IPS-11a (cell line): ENCODE results near the gene CCSAP.
"Not testable (repeated sequence)": the region's sequence is repeated elsewhere in the genome, so short reads cannot be mapped to it uniquely, and the experiment has no call there.

ENCODE experiments used
- H3K4me3 ChIP-seq: one replicate; pipeline ENCODE4 v1.5.1; 2013; ENCODE audit warnings: low read depth, low read length, control low read depth

Gene CCSAP

DNA sequence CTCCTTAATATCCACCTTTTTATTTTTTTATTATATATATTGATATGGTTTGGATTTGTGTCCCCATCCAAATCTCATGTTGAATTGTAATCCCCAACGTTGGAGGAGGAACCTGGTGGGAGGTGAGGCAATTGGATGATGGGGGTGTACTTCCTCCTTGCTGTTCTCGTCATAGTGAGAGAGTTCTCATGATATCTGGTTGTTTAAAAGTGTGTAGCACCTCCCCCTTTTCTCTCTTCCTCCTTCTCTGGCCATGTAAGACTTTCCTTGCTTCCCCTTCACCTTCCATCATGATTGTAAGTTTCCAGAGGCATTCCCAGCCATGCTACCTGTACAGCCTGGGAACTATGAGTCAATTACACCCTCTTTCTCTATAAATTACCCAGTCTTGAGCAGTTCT, 22.7 kb upstream of the CCSAP start:
- no peak overlapping the region for H3K4me3 ChIP-seq

DNA sequence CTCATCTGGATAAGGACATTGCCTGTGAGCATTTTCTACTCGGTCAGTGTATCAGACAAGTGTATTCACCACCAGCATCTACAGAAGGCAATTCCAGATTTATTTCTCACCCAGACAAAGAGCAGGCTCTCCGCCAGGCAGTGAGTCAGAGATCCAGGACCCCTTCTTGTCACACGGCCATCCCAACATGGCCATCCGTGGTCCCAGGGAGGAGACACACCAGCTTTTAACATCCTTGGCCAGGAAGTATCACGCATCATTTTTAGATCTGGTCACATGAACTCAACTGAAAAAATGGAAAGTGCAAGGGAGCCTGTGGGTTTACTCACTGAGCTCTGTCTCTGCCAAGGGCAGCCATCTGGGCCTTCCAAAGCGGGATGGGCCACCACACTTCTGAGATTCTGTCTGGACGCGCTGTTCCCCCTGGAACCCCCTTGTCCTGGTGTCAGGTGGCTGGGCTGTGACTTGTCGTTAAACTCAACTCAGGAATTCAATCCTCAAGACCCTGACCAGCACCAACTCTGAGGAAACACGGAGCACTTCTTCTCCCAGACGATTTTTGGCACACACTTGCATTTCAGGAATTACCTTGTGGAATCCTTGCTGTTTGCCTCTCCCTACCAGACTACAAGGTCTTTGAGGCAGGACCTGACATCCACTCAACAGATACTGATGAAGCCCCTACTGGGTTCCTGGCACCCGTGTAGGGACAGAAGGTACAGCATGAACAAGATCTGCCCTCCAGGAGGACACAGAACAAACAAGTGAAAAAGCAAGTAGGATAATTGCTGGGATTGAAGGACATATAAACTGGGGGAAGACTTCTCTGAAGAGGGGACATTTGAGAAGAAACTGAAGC, 21.6 kb upstream of the CCSAP start:
- H3K4me3 ChIP-seq: no peak overlapping the region

DNA sequence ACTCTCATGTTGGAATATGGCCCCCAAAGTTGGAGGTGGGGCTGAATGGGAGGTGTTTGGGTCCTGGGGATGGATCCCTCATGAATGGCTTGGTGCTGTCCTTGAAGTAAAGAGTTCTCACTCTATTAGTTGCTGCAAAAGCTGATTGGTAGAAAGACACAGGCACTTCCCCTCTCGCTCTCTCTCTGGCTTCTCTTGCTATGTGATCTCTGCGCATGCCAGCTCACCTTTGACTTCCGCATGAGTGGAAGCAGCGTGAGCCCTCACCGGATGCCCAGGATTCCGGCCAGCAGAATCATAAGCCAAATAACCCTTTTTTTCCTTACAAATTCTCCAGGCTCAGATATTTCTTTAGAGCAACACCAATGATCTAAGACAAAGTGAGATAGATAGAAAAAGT, 20.9 kb upstream of the CCSAP start:
- H3K4me3 ChIP-seq: no peak overlapping the region

DNA sequence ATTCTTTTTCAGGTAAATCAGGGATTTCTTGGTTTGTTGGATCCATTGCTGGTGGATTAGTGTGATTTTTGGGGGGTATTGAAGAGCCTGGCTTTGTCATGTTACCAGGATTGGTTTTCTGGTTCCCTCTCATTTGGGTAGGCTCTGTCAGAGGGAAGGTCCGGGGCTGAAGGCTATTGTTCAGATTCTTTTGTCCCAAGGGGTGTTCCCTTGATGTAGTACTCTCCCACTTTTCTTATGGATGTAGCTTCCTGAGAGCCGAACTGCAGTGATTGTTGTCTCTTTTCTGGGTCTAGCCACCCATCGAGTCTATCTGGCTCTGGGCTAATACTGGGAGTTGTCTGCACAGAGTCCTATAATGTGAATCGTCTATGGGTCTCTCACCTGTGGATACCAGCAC, 17.6 kb upstream of the CCSAP start:
- H3K4me3 ChIP-seq: no peak overlapping the region

DNA sequence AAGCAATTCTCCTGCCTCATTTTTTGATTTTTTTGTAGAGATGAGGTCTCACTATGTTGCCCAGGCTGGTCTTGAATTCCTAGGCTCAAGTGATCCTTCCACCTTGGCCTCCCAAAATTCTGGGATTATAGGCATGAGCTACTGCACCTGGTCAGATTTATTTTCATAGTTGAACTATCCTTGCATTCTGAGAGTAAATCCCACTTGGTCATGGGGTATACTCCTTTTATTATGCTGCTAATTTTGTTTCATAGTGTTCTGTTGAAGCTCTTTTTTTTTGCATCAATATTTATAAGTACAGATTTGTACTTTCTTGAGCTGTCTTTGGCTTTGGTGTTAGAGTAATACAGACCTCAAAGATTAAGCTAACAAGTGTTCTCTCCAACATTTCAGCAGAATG, 12.8 kb upstream of the CCSAP start:
- H3K4me3 ChIP-seq: no peak overlapping the region

DNA sequence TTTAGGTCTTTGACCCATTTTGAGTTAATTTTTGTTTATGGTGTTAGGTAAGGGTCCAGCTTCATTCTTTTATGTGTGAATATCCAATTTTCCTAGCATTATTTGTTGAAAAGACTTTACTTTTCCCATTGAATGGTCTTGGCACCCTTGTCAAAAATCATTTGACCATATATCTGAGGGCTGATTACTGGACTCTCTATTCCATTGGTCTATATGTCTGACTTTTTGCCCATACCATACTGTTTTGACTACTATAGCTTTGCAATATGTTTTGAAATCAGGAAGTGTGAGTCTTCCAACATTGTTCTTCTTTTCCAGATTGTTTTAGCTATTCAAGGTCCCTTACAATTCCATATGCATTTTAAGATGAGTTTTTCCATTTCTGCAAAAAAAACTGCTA, 11.4 kb upstream of the CCSAP start:
- no peak overlapping the region for H3K4me3 ChIP-seq

DNA sequence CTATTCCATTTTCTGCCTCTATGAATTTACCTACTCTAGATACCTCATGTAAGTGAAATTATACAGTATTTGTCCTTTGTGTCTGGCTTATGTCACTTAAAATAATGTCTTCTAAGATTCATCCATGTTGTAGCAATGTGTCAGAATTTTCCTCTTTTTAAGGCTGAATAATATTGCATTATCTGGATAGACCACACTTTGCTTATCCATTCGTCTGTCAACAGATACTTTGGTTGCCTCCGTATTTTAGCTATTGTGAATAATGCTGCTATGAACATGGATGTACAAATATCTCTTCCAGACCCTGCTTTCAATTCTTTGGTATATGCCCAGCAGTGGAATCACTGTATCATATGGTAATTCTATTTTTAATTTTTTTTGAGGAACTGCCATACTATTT, 10.1 kb upstream of the CCSAP start:
- no peak overlapping the region for H3K4me3 ChIP-seq

DNA sequence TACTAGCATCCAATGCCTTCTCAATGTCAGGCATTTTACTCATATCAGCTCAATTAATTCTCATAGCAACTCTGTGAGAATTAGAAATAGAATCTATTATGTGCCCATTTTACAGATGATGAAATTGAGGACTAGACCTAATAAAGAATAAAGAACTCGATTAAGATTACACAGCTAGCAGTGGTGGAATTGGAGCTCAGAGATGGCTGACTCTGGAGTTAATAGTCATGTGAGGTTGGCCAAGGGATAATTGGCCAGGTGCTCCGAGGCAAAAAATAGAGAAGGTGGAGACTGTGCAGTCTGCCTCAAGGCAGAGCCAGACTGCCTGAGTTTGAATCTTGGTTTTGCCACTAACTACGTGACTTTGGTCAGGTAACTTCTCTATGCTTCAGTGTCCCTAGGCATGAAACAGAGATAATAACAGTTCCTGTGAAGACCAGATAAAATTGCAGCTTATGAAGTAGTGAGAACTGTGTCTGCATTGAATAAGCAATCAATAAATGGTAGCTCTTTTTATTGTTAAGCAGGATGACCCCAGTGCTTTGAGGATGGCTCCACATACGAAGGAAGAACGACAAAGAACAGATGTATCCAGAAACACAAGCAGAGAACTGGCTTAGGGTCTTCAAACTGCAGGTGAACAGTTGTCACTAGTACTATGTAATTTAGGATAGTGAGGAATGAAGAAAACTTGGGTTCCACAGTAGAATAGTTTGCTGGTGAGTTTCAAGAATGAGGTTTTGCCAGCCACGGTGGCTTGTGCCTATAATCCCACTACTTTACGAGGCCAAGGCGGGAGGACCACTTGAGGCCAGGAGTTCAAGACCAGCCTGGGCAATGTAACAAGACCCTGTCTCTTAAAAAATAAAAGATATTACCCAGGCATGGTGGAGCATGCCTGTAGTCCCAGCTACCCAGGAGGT, 6.9 kb upstream of the CCSAP start:
- H3K4me3 ChIP-seq: no peak overlapping the region

DNA sequence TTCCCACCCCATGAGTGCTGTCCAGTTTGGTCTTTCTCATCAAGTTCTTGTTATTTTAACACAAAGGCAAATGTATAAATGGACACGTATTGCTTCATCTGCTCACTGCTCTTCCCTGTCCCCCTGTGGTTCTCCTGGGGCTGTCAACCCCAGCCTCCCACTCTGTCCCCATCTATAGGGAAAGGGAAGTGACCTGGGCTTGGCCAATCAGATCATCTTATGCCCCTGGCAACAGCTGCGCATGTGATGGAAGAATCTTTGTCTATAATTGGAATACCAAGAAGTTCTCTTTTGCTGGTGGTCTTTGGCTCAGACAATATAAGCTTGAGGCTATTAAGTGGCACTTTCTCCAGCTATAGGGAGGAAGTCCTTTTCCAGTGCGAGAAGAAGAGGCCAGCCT, 4.7 kb upstream of the CCSAP start:
- H3K4me3 ChIP-seq: no peak overlapping the region

DNA sequence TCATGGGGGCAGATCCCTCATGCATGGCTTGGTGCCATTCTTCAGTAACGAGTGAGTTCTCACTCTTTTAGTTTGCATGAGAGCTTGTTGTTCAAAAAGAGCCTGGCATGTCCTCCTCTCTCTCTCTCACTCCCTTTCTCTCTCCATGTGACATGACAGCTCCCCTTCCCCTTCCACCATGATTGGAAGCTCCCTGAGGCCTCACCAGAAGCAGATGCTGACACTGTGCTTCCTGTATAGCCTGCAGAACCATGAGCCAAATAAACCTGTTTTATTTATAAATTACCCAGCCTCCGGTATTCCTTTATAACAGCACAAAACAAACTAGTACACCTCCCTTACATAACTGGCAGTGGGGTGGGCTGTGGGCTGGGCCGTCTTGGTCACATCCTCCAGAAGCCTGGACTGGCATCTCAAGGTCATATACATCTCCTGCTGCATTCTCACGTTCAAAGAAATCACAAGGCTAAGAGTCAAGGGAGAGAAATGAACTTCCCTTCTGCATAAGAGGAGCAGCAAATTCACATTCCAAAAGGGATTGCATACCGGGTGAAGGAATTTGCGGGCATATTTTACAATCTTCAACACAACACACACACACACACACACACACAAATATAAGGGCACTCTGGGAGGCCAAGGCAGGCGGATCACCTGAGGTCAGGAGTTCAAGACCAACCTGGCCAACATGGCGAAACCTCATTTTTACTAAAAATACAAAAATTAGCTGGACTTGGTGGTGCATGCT, 2.3 kb upstream of the CCSAP start:
- no peak overlapping the region for H3K4me3 ChIP-seq

DNA sequence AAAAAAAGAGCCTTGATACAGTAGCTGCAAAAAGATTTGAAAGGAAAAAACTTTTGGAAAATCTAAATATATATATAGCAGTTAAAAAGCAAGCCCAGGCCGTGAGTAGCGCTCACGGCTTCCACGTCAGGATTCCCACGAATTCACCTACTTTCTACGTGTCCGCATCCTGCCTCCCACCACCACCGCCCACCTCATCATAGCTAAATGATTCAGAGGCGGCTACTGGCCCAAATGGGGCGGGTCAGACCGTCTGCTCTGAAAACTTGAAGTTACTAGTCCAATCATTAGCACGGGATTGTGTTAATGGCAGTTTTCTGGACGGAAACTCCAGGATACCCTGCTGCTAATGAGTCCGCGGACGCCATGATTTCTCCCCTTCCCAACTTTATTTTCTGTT, 1.3 kb upstream of the CCSAP start:
- no peak overlapping the region for H3K4me3 ChIP-seq

DNA sequence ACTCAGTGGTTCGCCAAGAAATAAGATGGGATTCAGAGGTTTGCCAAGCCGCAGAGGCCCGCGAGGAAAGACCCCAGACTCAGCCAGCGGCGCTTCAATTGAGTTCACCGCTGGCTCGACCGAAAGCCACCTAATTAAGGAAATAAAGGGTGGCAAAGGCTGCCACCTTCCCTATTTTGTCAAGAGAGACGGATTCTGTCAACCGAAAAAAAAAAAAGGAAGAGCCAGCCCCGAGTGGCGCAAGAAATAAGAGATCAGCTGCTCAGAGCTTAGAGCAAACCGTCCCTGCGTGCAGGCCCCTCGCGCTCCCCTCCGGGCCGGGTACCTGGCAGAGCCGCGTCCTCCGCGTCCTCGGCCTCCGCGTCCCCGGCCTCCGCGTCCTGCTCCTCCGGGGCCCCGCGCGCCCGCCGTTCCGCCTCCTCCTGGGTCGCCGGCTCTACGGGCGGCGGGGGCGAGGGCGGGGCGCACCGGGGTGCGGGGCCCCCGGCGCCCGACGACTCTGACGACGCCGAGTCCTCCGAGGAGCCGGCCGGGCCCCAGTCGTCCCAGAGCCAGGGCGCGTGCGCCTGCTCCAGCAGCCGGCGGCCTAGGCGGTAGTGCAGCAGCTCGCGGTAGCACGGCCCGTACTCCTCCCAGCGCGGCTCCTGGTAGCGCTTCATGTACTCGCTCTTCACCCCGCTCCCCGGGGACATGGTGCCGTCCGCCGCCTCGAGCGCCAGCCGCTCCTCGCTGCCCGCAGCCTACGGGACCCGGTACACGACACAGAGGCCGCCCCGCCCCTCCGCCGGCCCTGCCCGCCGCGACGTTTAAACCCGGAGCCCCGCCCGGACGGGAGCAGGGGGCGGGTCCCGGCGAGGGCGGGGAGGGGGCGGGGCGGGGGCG, 832 bp downstream of the CCSAP start:
- peak overlapping the region; percentile 71 for H3K4me3 ChIP-seq

DNA sequence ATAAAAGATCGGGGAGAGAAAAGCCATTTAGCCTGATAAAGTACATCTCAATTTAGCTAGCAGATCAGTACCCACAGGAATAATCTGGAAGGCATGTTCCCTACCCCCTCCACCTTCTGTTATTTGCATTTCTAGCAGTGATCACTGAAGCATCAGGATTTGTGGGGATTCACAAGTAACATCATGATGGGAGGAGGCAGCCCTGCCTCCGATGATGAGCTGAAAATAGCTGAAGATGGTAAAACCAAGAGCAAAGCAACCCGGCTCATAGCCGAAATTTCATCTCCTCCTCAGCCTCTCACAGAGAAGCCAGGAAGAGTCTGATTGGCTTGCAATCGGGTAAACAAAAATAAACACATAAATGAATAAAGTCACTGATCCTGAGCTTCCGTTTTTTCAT, 2.4 kb downstream of the CCSAP start:
- peak overlapping the region; percentile 18 for H3K4me3 ChIP-seq

DNA sequence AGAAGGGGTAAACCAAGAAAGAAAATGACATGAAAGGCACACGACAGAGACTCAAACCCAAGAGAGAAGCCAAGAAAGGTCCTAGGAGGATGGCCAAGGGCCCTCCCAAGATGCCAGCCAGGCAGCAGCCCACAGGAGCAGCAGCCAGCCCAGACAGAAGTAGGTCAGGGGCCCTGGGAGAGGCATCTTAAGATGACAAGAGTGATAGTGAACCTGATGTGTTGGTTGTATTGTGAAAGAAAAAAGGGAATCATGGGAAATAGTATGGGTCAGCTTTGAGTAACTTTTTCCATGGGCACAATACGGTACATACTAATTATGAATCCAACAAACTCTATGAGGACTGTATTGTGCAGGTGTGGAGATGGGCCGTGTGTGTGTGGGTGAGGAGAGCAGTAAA, 3.3 kb downstream of the CCSAP start:
- H3K4me3 ChIP-seq: no peak overlapping the region

DNA sequence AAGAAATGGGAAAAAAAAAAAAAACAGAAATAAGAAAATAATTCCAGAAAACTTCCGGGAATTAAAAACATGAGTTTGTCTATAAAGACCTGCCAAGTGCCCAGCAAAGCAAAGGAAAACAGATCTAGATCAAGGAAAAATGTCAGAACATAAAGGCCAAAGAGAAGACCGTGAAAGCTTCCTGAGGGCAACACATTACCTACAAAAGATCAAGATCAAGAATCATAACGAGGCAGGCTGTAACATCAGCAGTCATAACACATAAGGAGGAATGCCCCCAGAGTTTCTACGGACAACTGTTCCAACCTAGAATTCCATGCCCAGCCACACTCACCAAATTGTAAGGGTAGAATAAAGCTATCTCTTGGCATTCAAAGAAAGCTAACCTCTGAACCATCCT, 3.8 kb downstream of the CCSAP start:
- no peak overlapping the region for H3K4me3 ChIP-seq

DNA sequence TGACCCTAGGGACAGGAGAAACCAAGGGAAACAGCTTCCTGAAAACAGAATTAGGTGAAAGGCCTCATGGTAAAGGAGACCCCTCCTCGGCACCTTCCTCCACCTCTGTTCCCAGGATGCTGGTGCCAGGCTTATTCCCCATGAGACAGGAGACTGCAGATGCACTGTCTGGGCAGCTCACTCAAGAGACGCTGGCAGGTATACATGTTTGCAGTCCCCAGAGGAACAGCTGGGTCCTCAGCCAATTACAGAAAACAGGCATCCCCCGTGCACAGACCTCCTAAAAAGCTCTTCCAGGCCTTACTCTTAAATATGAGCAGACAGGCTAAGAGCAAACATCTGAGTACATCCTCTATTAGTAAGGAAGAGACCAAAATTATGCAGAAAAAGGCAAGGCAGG, 6.5 kb downstream of the CCSAP start:
- no peak overlapping the region for H3K4me3 ChIP-seq

DNA sequence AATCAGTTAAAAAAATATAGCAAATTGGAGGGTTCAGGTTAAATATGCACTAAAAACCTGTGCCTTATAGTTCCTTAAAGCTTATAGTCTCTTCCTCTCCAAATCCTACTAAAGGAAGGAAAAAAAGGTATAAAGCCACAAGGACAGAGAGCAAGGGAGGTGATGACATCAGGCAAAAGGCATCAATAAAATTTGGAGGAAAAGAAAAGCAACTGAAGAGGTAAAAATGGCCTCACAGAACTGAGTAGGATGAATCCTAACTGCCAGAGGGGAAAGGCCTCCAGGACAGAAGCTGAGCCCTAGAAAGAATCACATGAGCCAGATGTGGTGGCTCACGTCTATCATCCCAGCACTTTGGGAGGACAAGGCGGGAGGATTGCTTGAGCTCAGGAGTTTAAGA, 8.1 kb downstream of the CCSAP start:
- H3K4me3 ChIP-seq: no peak overlapping the region

DNA sequence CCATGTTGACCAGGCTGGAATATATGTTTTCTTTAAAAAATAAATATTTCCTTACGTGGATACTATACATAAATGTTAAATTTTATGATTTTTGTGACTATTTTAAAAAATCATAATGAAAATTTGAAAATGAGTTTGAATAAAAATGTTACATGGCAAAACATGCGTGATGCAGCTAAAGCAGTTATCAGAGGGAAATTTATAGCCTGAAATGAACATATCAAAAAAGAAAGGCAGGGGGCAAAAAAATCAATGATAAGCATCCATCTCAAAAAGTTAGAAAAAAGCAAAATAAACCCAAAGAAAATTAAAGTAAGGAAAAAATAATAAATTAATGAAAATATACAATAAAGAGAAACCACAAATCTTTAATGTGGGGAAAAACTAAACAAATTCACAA, 8.6 kb downstream of the CCSAP start:
- H3K4me3 ChIP-seq: no peak overlapping the region

DNA sequence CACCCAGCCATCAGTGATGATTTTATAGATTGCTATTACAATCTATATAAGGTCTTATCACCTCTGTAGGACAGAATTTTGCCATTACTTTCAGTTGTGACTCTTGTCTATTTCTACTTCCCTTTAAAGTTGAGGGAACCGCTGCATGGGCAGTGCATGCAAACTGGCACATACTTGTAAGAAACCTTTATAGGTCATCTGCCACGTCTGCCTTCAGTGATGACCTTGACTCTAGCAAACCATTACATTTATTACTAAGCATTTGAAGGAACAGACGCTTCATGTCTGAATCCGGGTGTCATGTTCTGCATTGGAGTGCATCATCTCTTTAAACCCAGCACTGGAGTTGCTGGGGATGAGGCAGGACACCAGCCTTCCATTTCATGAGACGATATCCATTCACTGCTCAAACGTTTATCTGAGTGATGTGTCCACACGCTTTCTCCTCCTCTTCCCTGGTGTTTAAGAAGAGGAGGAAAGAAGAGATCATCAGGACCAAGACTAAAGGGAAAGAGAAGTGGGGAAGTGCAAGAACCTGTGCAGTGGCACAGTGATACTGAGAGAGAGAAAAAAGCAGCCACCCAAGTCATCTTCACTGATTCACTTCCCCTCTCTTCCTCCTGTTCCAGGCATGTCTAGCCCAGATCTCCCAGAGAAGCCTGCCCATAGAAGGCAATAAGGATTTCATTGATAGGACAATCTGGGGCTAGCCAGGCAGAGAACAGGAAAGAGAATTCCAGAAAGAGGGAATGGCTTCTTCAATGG, 14.1 kb downstream of the CCSAP start:
- H3K4me3 ChIP-seq: no peak overlapping the region

DNA sequence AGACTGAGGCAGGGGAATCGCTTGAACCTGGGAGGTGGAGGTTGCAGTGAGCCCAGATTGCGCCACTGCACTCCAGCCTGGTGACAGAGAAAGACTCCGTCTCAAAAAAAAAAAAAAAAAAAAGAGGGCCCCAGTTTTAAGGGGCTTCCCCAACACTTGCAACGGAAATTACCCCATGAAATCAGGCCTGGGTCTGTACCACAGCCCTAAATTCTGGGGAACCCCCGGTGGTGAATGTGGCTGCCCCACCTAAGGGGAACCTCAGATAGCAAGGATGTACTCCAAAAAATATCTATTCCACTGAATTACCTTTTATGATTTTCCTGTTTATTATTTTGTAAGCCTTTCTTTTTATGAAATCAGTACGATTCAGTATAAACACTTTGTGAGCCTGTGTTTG, 15.1 kb downstream of the CCSAP start:
- H3K4me3 ChIP-seq: not testable (repeated sequence)
